Neutrophil (primary cell): ENCODE measurements around the gene TREM1.

Source experiments
- H3K27ac ChIP-seq: fragments of 200-600 bp; sonication (generic); 2 replicates; pipeline ENCODE4 v1.5.1; 2016; ENCODE audit warnings: mild to moderate bottlenecking, moderate library complexity
- H3K27me3 ChIP-seq: fragments of 200-600 bp; sonication (generic); 2 replicates; pipeline ENCODE4 v1.6.0; 2016; ENCODE audit warnings: mild to moderate bottlenecking
- H3K36me3 ChIP-seq: fragments of 200-600 bp; sonication (generic); 2 replicates; pipeline ENCODE4 v1.5.1; 2017
- H3K4me1 ChIP-seq, 2 experiments: fragments of 200-600 bp in 1 of 2; sonication (generic) in 1 of 2; 1 replicate in 1 of 2; 2 replicates in 1 of 2; pipeline versions ENCODE4 v1.5.1 to v1.6.1; 2013 to 2016; ENCODE audit warnings: low read depth in 1 of 2, low read length in 1 of 2, mild to moderate bottlenecking in 1 of 2, moderate library complexity in 1 of 2; ENCODE audit not compliant: control insufficient read depth in 1 of 2, insufficient read depth in 1 of 2
- H3K4me3 ChIP-seq, 2 experiments: fragments of 200-600 bp in 1 of 2; sonication (generic) in 1 of 2; 1 replicate in 1 of 2; 2 replicates in 1 of 2; pipeline ENCODE4 v1.5.1; 2013 to 2016; ENCODE audit warnings: low read depth in 1 of 2, low read length in 1 of 2, mild to moderate bottlenecking in 1 of 2, moderate library complexity in 1 of 2
- H3K9me3 ChIP-seq: fragments of 200-600 bp; sonication (generic); 2 replicates; pipeline ENCODE4 v1.5.1; 2016
- CTCF ChIP-seq: fragments of 200-600 bp; sonication (generic); IDR thresholded peaks from 2 replicates; pipeline ENCODE4 v1.5.1; 2016; ENCODE audit warnings: antibody characterized with exemption

The TREM1 gene

GRCh38 chr6:41273714-41274113 lies 12.8 kb downstream of the TREM1 start:
- TF ChIP-seq CTCF = no peak
- Histone ChIP-seq H3K36me3 (peaks cover 61% of the 10 kb centered on the region), H3K27me3 (no peaks in the 10 kb centered on the region), H3K4me3 (peak overlapping the region; percentile 19 to 53), H3K27ac (peak overlapping the region; percentile 94), H3K9me3 (no peaks in the 10 kb centered on the region), H3K4me1 (peaks cover 100% of the 10 kb centered on the region in 2 experiments)

DNA sequence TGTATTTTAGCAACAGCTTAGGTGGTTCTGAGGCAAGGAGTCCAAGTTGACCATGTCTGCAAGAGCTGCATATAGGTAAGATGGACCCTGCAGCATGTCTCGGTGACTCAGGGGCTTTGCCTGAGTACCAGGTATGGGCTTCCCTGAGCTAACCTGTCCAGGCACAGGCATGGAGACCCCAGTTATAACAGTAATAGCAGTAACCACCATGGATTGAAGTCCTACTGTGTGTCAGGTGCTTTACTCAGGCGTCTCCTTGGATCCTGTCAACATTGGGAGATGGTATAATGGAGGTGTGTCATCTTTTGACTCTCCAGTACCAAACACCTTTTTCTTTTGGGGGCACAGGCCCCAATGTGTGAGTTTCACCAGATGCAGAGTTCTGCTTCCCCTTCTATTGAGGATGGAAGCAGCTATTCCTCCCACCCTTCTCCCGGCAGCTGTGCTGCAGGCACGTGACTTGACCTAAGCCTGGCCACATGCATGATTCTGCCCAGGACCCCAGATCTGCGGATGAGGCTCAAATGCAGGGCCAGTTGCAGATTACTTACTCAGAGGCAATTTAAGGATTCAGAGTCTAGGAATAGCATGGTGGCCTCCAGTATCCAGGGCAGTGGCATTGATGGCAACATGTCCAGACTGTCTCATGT lies 13.8 kb downstream of the TREM1 start:
- no peak for TF ChIP-seq CTCF
- Histone ChIP-seq H3K4me1 (peaks cover 100% of the 10 kb centered on the region in 2 experiments), H3K4me3 (peak overlapping the region; percentile 19 to 53), H3K27me3 (no peaks in the 10 kb centered on the region), H3K9me3 (no peaks in the 10 kb centered on the region), H3K36me3 (peaks cover 60% of the 10 kb centered on the region), H3K27ac (peak overlapping the region; percentile 94)

DNA sequence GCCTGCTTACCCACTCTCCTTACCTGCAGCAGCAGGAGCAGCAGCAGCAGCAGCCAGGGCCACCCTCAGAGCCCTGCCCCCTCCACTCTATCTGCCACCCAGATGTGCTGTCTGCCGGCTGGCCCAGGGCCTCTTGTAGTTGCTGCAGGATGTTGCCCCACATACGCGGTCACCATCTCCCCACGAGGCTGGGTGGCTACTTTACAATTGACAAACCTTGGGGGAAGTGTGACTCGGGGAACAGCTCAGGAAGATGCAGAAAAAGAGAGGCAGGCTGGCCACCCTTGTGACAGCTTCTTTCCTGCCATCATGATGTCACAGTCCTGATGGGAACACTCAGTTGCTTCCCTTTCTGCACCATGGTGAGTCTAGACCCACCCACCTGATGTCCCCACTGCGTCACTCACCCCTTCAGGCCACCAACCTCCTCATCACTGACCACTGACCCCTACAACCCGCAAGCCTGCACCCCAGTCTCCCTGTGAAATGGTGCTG lies 14.5 kb downstream of the TREM1 start:
- Histone ChIP-seq H3K9me3 (no peaks in the 10 kb centered on the region), H3K4me1 (peaks cover 99 to 100% of the 10 kb centered on the region in 2 experiments), H3K36me3 (peaks cover 61% of the 10 kb centered on the region), H3K4me3 (peak overlapping the region; percentile 53 to 71), H3K27ac (peak overlapping the region; percentile 94), H3K27me3 (no peaks in the 10 kb centered on the region)
- TF ChIP-seq CTCF = peak; percentile 52

GRCh38 chr6:41269716-41270115 lies 16.8 kb downstream of the TREM1 start:
- no peaks in the 10 kb centered on the region for H3K27me3 ChIP-seq
- H3K4me3 ChIP-seq = peak overlapping the region; percentile 53 to 71
- H3K36me3 ChIP-seq = peaks cover 50% of the 10 kb centered on the region
- peak overlapping the region; percentile 94 for H3K27ac ChIP-seq
- TF ChIP-seq CTCF = no peak
- no peaks in the 10 kb centered on the region for H3K9me3 ChIP-seq
- peaks cover 83 to 98% of the 10 kb centered on the region in 2 experiments for H3K4me1 ChIP-seq

- H3K4me3 ChIP-seq = peak overlapping the region; percentile 53 to 71
Observed at GRCh38 chr6:41269166-41269565, 17.3 kb downstream of the TREM1 start.

More at GRCh38 chr6:41269166-41269565, 17.3 kb downstream of the TREM1 start:
- Histone ChIP-seq H3K4me1 (peaks cover 78 to 92% of the 10 kb centered on the region in 2 experiments), H3K36me3 (peaks cover 44% of the 10 kb centered on the region), H3K9me3 (no peaks in the 10 kb centered on the region), H3K27ac (peak overlapping the region; percentile 94), H3K27me3 (no peaks in the 10 kb centered on the region)
- TF ChIP-seq CTCF = no peak
